PC-9 (cell line): ENCODE data around the gene ATN1. TPM values are rescaled to one million over a fixed set of nuclear protein-coding genes. Genes with fewer than 3 reads are reported as not detected.

Experiments
- BruUV-seq: library from RNA; stranded (reverse); fragments of 400-500 nt; replicated peaks from 2 replicates; lab custom pipeline; 2021; lab: Mats Ljungman, UMichigan
- CTCF ChIA-PET: fragments of 300-600 bp; sonication (Branson Sonifier 250); formaldehyde crosslinking; loops from one replicate; lab custom pipeline; 2022; ENCODE audit warnings: antibody characterized with exemption; lab: Charles Lee
- POLR2A ChIA-PET: fragments of 300-600 bp; sonication (Branson Sonifier 250); formaldehyde crosslinking; loops from one replicate; lab custom pipeline; 2022; ENCODE audit warnings: antibody characterized with exemption; ENCODE audit not compliant: unreplicated experiment; lab: Charles Lee
- DNase-seq, 2 experiments: peaks; one replicate each; pipeline versions ENCODE4 v3.0.0 to v3.0.0-alpha.2; 2015 to 2022; ENCODE audit warnings: mixed read lengths in 1 of 2
- H2AFZ ChIP-seq: fragments of 200-600 bp; sonication (generic); 2 replicates; pipeline ENCODE4 v1.8.1; 2017; ENCODE audit warnings: antibody characterized with exemption
- H3F3A ChIP-seq: fragments of 200-600 bp; sonication (generic); 2 replicates; pipeline ENCODE4 v1.8.1; 2017; ENCODE audit warnings: antibody characterized with exemption, mild to moderate bottlenecking, low read depth; ENCODE audit not compliant: insufficient read depth
- H3K27ac ChIP-seq: fragments of 200-600 bp; sonication (generic); 2 replicates; pipeline ENCODE4 v1.6.1; 2016; ENCODE audit warnings: mixed run types
- H3K27me3 ChIP-seq: fragments of 200-600 bp; sonication (generic); 2 replicates; pipeline ENCODE4 v1.6.1; 2016; ENCODE audit warnings: low read depth, mixed run types; ENCODE audit not compliant: insufficient read depth
- H3K36me3 ChIP-seq: fragments of 200-600 bp; sonication (generic); 2 replicates; pipeline ENCODE4 v1.6.1; 2016; ENCODE audit warnings: low read depth, mixed run types
- H3K4me1 ChIP-seq: fragments of 200-600 bp; sonication (generic); replicated peaks from 2 replicates; pipeline ENCODE4 v1.6.1; 2016; ENCODE audit warnings: mixed run types; ENCODE audit not compliant: insufficient read depth
- H3K4me2 ChIP-seq: fragments of 200-600 bp; sonication (generic); 2 replicates; pipeline ENCODE4 v1.6.1; 2017; ENCODE audit warnings: mixed run types
- H3K4me3 ChIP-seq: fragments of 200-600 bp; sonication (generic); 2 replicates; pipeline ENCODE4 v1.6.1; 2016; ENCODE audit warnings: mixed run types
- H3K79me2 ChIP-seq: fragments of 200-600 bp; sonication (generic); 2 replicates; pipeline ENCODE4 v1.6.1; 2017; ENCODE audit warnings: low read depth, mixed run types
- H3K9me2 ChIP-seq: fragments of 200-600 bp; sonication (generic); 2 replicates; pipeline ENCODE4 v1.8.1; 2017; ENCODE audit warnings: mild to moderate bottlenecking; ENCODE audit not compliant: insufficient read depth
- H3K9me3 ChIP-seq: fragments of 200-600 bp; sonication (generic); 2 replicates; pipeline ENCODE4 v1.8.1; 2016; ENCODE audit warnings: low read depth; ENCODE audit not compliant: insufficient read depth
- H4K20me1 ChIP-seq: fragments of 200-600 bp; sonication (generic); 2 replicates; pipeline ENCODE4 v1.8.1; 2017; ENCODE audit not compliant: insufficient read depth
- EZH2 ChIP-seq: fragments of 200-600 bp; sonication (generic); IDR thresholded peaks from 2 replicates; pipeline ENCODE4 v1.8.0; 2017; ENCODE audit warnings: antibody characterized with exemption, low read depth
- intact Hi-C: fragments of 100-400 bp; cut with micrococcal nuclease; formaldehyde crosslinking; loops from one replicate; pipeline ENCODE4 v1.10.0; 2022; ENCODE audit not compliant: unreplicated experiment
- total RNA-seq: library from RNA; stranded (reverse); gene quantifications from 2 replicates; pipeline ENCODE4 v1.2.3, GENCODE V29; 2021
- TF ChIP-seq, protein P1 (sequence below): fragments of 200-600 bp; sonication (generic); conservative IDR thresholded peaks from 2 replicates; pipeline ENCODE4 v1.6.1; 2017; ENCODE audit warnings: mixed run types, antibody characterized with exemption, mild to moderate bottlenecking, moderate library complexity

ATN1 gene
- total RNA-seq, 1 experiment from 2014 or later, result 158 TPM

DNA sequence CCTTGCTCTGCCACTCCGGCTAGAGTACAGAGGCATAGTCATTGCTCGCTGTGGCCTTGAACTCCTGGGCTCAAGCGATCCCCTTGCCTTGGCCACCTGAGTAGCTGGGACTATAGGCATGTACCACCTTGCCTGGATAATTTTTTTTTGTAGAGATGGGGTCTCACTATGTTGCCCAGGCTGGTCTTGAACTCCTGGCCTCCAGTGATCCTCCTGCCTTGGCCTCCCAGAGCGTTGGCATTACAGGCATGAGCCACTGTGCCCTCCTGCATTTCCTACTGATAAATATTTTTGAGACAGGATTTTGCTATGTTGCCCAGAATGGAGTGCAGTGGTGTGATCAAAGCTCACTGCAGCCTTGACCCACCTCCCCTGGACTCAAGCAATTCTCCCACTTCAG lies 52.3 kb downstream of the ATN1 start:
- H2AFZ ChIP-seq, result no peak overlapping the region
- DNase-seq, result no peak
- H3F3A ChIP-seq, result peaks cover 68% of the 10 kb centered on the region
- no TSS peak for BruUV-seq
- CTCF ChIA-PET, result no interaction called here
- H3K4me1 ChIP-seq, result peaks cover 9% of the 10 kb centered on the region
- H4K20me1 ChIP-seq, result no peaks in the 10 kb centered on the region
- H3K4me2 ChIP-seq, result no peak overlapping the region
- TF ChIP-seq EZH2, result no peak
- no peak overlapping the region for H3K4me3 ChIP-seq
- H3K36me3 ChIP-seq, result peaks cover 33% of the 10 kb centered on the region
- H3K79me2 ChIP-seq, result no peaks in the 10 kb centered on the region
- POLR2A ChIA-PET, result interaction anchor here (0.6 kb wide), 1 partner anchor 34 kb away, joined by 5 read pairs; no protein-coding TSS in a partner anchor
- intact Hi-C loops, result no loop called here
- no peak overlapping the region for H3K27ac ChIP-seq
- H3K9me2 ChIP-seq, result no peaks in the 10 kb centered on the region
- H3K9me3 ChIP-seq, result no peaks in the 10 kb centered on the region
- H3K27me3 ChIP-seq, result no peaks in the 10 kb centered on the region

DNA sequence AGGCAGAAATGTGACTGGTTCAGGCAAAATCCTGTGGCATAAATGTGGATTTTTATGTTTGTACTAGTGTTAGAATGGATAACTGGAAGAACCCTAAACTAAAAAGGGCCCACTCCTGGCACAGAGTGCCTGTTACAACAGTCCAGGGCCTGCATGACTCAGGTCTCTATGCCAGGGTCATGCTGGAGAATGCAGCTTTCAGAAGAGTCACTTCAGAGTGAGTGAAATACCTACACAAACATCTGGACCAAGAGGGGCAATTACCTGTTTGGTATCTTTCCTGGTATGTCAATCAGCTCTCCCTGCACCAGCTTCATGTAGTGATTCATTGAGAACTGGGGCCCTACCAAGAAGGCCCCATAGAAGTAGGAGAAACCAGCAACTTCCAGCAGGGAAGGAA lies 53.0 kb downstream of the ATN1 start:
- DNase-seq, result no peak
- H3K79me2 ChIP-seq, result no peaks in the 10 kb centered on the region
- no peaks in the 10 kb centered on the region for H3K9me3 ChIP-seq
- peaks cover 61% of the 10 kb centered on the region for H3F3A ChIP-seq
- H3K36me3 ChIP-seq, result peaks cover 26% of the 10 kb centered on the region
- ChIA-PET POLR2A (interaction anchor here (0.7 kb wide), 1 partner anchor 221 kb away, joined by 3 read pairs; no protein-coding TSS in a partner anchor), CTCF (no interaction called here)
- H3K27ac ChIP-seq, result no peak overlapping the region
- no peaks in the 10 kb centered on the region for H4K20me1 ChIP-seq
- no peak overlapping the region for H2AFZ ChIP-seq
- intact Hi-C loops, result no loop called here
- H3K4me1 ChIP-seq, result peaks cover 2% of the 10 kb centered on the region
- no peak overlapping the region for H3K4me2 ChIP-seq
- no TSS peak for BruUV-seq
- TF ChIP-seq, protein P1, sequence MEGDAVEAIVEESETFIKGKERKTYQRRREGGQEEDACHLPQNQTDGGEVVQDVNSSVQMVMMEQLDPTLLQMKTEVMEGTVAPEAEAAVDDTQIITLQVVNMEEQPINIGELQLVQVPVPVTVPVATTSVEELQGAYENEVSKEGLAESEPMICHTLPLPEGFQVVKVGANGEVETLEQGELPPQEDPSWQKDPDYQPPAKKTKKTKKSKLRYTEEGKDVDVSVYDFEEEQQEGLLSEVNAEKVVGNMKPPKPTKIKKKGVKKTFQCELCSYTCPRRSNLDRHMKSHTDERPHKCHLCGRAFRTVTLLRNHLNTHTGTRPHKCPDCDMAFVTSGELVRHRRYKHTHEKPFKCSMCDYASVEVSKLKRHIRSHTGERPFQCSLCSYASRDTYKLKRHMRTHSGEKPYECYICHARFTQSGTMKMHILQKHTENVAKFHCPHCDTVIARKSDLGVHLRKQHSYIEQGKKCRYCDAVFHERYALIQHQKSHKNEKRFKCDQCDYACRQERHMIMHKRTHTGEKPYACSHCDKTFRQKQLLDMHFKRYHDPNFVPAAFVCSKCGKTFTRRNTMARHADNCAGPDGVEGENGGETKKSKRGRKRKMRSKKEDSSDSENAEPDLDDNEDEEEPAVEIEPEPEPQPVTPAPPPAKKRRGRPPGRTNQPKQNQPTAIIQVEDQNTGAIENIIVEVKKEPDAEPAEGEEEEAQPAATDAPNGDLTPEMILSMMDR, result no peak
- no peak for TF ChIP-seq EZH2
- no peaks in the 10 kb centered on the region for H3K9me2 ChIP-seq
- H3K4me3 ChIP-seq, result no peak overlapping the region
- no peaks in the 10 kb centered on the region for H3K27me3 ChIP-seq

DNA sequence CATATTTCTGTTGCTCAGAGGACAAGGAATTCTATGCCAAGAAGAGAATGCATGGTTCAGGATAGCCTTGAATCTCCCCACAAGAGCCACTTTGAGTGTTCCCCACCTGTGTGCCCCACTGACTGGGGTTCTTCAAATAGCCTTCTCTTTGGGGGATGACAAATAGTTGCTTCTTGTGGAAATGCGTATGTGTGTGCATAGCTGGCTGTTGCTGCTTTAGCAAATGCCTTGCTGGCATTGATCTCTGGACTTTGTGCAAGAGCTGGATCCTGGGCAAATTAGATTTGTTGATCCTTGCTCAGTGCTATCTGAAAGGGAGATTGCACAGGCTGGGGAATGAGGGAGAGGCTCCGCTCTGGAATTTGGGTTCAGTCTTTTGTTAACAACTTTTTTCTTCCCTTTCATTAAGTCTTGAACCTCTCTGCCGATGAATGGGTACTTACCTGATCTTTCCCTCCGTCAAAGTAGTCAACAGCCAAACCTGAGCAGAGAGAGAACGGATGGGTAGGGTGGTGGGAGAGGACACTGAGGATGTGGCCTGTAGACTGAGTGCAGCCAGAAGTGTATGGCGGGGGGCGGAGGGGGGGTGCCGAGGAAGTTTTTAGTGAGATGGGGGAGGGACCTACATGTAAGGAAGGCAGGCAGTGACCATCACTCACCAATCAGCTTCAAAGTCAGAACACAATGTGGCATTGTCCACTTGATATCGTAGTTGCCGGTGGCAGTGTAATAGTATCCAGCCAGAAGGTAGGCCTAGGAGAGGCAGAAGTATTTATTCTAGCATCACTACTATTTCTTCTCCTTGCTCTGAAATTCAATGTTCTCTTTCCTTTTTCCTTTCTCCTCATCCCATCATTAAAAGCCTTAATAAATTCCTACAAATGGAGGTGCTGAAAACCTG lies 53.6 kb downstream of the ATN1 start:
- Histone ChIP-seq H3F3A (peaks cover 55% of the 10 kb centered on the region), H3K27ac (no peak overlapping the region), H3K36me3 (peaks cover 21% of the 10 kb centered on the region), H3K4me3 (no peak overlapping the region), H3K27me3 (no peaks in the 10 kb centered on the region), H3K9me3 (no peaks in the 10 kb centered on the region), H3K79me2 (no peaks in the 10 kb centered on the region), H3K4me2 (no peak overlapping the region), H3K9me2 (no peaks in the 10 kb centered on the region), H4K20me1 (no peaks in the 10 kb centered on the region), H3K4me1 (no peaks in the 10 kb centered on the region), H2AFZ (no peak overlapping the region)
- no peak for TF ChIP-seq EZH2
- TF ChIP-seq, protein P1, result no peak
- intact Hi-C loops, result no loop called here
- CTCF ChIA-PET, result no interaction called here
- POLR2A ChIA-PET, result interaction anchor here (0.7 kb wide), 1 partner anchor 220 kb away, joined by 3 read pairs; no protein-coding TSS in a partner anchor
- no TSS peak for BruUV-seq
- DNase-seq, result no peak
